Stimulated activated naive CD8-positive, alpha-beta T cell treated with anti-CD3 and anti-CD28 coated beads, Interleukin-15, Interleukin-2, amounts not matched to agents 100 ng/mL and 50 ng/mL, for 24 hours (primary cell): ENCODE measurements around the gene FHOD3.

Experiments
- H3K27ac Mint-ChIP-seq: one replicate; pipeline ENCODE4 v1.8.0; 2021; ENCODE audit warnings: mild to moderate bottlenecking, mixed read lengths
- H3K27me3 Mint-ChIP-seq: one replicate; pipeline ENCODE4 v1.8.0; 2021; ENCODE audit warnings: mixed read lengths
- H3K36me3 Mint-ChIP-seq: one replicate; pipeline ENCODE4 v1.8.0; 2021; ENCODE audit warnings: low read depth, mixed read lengths
- H3K4me1 Mint-ChIP-seq: one replicate; pipeline ENCODE4 v1.8.0; 2021; ENCODE audit warnings: low read depth, mixed read lengths
- H3K4me3 Mint-ChIP-seq: one replicate; pipeline ENCODE4 v1.8.0; 2021; ENCODE audit warnings: mild to moderate bottlenecking, mixed read lengths
- H3K9me3 Mint-ChIP-seq: one replicate; pipeline ENCODE4 v1.8.0; 2021; ENCODE audit warnings: mixed read lengths

Gene FHOD3

DNA sequence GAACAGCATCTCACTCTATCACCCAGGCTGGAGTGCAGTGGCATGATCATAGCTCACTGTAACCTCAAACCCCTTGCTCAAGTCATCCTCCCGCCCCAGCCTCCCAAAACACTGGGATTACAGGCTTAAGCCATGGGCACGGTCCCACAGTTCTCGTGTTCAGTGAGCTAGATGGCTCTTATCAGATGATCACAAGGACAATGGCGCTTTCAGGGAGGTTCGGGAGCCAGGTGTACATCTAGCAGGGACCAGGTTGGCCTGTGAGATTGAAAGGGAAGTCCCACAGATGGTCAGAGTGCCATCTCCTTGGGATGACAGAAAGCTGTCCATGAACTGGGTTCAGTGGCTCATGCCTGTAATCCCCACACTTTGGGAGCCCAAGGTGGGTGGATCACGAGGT is 14.1 kb upstream of the FHOD3 start:
- Mint-ChIP-seq H3K27ac (no peak overlapping the region), H3K9me3 (no peaks in the 10 kb centered on the region), H3K36me3 (no peaks in the 10 kb centered on the region), H3K27me3 (peaks cover 45% of the 10 kb centered on the region), H3K4me3 (no peak overlapping the region), H3K4me1 (no peaks in the 10 kb centered on the region)

DNA sequence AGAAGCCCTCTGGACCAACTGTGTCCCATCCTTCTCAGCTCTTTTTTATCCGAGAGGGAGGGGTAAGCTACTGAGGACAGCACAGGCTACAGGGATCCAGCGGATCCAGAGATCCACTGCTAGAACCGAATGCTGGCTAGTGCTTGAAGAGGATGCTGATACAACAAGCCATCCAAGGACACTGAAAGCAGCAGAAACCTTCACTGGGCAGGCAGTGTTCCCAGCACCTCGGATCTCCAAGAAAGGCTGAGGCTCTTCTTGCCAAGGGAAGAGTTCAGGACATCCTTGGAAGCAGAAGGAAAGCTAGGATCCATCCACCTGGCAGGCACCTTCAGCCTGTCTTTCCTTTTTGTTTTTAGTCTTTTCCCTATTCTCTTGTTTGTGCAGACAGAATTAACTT is 13.2 kb upstream of the FHOD3 start:
- H3K4me3 Mint-ChIP-seq: no peak overlapping the region
- H3K9me3 Mint-ChIP-seq: no peaks in the 10 kb centered on the region
- no peak overlapping the region for H3K27ac Mint-ChIP-seq
- H3K4me1 Mint-ChIP-seq: no peaks in the 10 kb centered on the region
- H3K27me3 Mint-ChIP-seq: peaks cover 48% of the 10 kb centered on the region
- no peaks in the 10 kb centered on the region for H3K36me3 Mint-ChIP-seq

DNA sequence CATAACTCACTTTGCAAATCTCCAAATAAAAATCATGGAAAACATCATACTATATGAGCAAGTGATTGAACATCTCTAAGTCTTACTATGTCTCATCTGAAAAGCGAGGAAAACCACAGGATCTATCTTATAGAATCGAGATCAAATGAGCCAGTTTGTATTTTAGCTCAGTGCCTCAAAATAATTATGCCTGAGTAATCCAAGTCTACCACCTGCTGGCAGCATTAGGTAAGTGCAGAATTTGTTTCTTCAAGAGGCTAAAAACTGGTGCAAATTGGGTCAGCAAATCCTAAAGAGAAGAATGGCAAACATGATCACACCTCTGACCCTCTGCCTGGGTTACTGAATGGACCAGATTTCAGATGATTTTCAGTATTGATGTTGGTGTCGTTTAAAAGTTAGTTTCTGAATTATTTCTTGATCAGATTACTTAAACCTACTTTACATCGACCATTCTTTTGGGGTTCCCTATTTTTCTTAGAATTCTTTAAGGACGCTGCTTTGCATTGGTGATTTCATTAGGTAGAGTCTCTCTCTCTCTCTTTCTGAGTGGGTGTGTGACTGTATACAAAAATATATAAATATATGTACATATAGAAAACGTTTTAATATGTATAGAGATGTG is 12.7 kb upstream of the FHOD3 start:
- no peaks in the 10 kb centered on the region for H3K9me3 Mint-ChIP-seq

DNA sequence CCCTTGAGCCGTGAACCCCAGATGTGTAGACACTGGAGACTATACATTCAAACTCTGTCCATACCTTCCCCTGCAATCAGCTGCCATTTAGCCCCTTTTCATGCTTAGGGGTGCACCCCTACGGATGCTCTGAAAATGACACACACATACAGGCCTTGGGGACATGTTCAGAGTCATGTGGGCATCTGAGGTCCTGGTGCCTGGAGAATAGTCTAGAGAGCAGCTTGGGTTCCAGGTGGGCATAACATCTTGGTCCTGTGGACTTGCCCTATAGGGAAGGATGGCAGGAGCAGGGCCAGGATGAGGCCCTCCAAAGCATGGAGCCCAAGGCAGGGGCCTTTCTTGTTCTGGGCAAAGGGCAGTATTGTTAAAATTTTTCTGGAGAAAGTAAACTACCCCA is 9.9 kb upstream of the FHOD3 start:
- Mint-ChIP-seq H3K27me3 (peaks cover 34% of the 10 kb centered on the region), H3K9me3 (no peaks in the 10 kb centered on the region), H3K4me1 (no peaks in the 10 kb centered on the region), H3K27ac (no peak overlapping the region), H3K4me3 (no peak overlapping the region), H3K36me3 (no peaks in the 10 kb centered on the region)

More for the DNA sequence above, 12.7 kb upstream of the FHOD3 start:
- H3K4me3 Mint-ChIP-seq: no peak overlapping the region
- H3K27ac Mint-ChIP-seq: no peak overlapping the region
- H3K4me1 Mint-ChIP-seq: no peaks in the 10 kb centered on the region
- peaks cover 47% of the 10 kb centered on the region for H3K27me3 Mint-ChIP-seq
- H3K36me3 Mint-ChIP-seq: no peaks in the 10 kb centered on the region

DNA sequence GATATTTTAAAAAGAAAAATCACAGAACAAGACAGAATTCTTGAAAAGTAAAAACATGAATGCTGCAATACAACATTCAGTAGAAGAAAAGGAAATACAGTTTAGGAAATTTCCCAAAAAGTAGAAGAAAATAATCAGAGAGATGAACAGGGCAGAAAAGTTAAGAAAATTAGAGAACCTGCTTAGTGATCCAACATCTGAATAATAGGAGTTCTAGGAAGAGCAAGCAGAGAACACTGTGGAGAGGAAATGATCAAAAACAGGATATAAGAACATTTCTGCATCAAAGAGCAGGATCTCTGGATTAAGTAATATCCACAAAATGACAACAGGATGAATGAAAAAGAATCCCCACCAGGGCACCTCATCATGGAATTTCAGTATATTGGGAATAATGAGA is 8.8 kb upstream of the FHOD3 start:
- no peaks in the 10 kb centered on the region for H3K4me1 Mint-ChIP-seq
- no peaks in the 10 kb centered on the region for H3K9me3 Mint-ChIP-seq
- H3K27me3 Mint-ChIP-seq: peaks cover 30% of the 10 kb centered on the region
- H3K4me3 Mint-ChIP-seq: no peak overlapping the region
- no peaks in the 10 kb centered on the region for H3K36me3 Mint-ChIP-seq
- no peak overlapping the region for H3K27ac Mint-ChIP-seq

DNA sequence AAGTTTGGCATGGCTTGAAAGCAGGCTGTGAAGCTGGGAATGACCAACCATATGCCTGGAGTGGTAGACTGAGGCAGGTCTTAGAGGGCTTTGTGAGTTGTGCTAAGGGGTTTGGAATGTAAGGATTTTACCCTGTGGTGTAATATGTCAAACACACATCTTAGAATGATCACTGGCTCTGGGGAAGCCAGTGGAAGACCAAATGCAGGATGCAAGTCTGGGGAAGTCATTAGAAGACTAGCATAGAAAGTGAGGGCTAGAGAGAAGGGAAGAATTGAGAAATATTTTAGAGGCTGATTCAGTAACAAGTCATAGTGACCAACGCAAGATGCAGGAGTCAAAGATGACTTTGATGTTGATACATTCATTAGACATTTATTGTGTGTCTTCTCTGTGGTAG is 3.5 kb upstream of the FHOD3 start:
- Mint-ChIP-seq H3K27ac (no peak overlapping the region), H3K4me1 (no peaks in the 10 kb centered on the region), H3K27me3 (peaks cover 14% of the 10 kb centered on the region), H3K9me3 (no peaks in the 10 kb centered on the region), H3K36me3 (no peaks in the 10 kb centered on the region), H3K4me3 (no peak overlapping the region)

DNA sequence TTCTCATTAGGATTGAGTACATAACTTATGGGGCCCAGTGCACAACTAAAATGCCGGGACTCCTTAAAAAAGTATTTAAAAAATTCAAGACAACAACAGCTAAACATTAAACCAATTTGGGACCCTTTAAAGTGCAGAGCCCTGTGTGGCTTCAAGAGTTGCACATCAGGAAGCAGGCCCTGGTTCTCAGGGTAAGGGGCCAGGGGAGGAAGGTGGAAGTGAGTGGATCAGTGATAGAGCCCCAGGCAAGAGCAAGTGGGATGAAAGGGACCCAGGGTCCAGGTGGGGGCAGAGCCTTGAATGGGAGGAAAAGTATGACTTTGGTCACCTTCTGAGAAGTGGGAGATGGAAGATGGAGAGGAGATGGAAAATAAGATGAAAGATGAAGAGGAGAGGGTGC is 2.3 kb upstream of the FHOD3 start:
- H3K4me1 Mint-ChIP-seq: no peaks in the 10 kb centered on the region
- no peaks in the 10 kb centered on the region for H3K36me3 Mint-ChIP-seq
- H3K27ac Mint-ChIP-seq: no peak overlapping the region
- H3K9me3 Mint-ChIP-seq: no peaks in the 10 kb centered on the region
- no peak overlapping the region for H3K4me3 Mint-ChIP-seq
- peaks cover 15% of the 10 kb centered on the region for H3K27me3 Mint-ChIP-seq

DNA sequence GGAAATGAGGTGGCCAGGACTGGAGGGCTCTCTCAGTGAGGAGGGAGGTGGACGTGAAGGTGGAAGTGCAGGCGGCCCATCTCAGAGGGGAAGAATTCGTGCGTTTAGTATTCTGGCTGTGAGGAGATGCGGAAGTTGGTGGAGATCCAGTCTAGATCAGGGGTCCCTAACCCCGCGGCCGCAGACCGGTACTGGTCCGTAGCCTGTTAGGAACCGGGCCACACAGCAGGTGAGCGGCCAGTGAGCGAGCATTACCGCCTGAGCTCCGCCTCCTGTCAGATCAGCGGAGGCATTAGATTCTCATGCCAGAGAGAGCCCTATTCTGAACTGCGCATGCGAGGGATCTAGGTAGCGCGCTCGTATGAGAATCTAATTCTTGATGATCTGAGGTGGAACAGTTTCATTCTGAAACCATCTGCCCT is 1.6 kb upstream of the FHOD3 start:
- no peaks in the 10 kb centered on the region for H3K4me1 Mint-ChIP-seq
- peaks cover 20% of the 10 kb centered on the region for H3K27me3 Mint-ChIP-seq
- H3K36me3 Mint-ChIP-seq: no peaks in the 10 kb centered on the region
- H3K9me3 Mint-ChIP-seq: no peaks in the 10 kb centered on the region
- no peak overlapping the region for H3K27ac Mint-ChIP-seq
- H3K4me3 Mint-ChIP-seq: no peak overlapping the region

DNA sequence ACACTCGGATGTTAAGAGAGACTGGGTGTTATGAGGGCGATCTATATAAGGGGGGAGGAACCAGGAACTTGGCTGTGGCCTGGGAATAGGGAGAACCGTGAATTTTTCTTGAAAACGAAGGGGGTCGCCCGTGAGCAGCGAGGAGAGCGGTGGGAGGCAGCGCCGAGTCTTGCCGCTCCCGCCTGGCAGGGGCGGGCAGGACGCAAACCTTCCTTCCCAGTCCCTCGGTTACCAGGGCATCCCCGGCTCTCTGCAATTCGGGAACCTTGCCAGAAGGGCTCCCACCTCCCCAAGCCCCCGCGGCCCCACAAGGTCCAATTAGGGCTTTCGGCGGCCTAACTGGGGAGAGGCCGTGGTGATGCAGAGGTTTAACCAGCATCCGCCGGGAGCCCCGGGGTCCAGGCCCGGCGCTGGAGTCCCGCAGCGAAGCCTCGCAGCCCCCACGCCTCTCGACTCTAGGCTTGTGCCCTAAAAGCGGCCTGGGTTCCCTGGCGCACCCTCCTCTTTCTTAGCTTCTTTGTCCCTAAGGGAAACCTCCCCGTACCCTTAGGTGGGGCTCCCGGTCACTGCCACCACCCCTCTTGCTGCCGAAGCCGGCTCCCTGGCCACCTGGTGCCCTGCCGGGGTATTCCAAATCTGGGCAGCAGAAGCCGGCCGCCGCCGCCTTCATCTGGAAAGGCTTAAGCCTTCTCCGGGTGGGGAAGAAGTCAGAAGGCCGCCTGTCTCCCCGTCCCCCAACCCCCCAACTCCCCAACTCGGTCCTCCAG is 680 bp upstream of the FHOD3 start:
- Mint-ChIP-seq H3K27ac (no peak overlapping the region), H3K27me3 (peaks cover 29% of the 10 kb centered on the region), H3K4me1 (no peaks in the 10 kb centered on the region), H3K36me3 (no peaks in the 10 kb centered on the region), H3K4me3 (peak overlapping the region; percentile 32), H3K9me3 (no peaks in the 10 kb centered on the region)

DNA sequence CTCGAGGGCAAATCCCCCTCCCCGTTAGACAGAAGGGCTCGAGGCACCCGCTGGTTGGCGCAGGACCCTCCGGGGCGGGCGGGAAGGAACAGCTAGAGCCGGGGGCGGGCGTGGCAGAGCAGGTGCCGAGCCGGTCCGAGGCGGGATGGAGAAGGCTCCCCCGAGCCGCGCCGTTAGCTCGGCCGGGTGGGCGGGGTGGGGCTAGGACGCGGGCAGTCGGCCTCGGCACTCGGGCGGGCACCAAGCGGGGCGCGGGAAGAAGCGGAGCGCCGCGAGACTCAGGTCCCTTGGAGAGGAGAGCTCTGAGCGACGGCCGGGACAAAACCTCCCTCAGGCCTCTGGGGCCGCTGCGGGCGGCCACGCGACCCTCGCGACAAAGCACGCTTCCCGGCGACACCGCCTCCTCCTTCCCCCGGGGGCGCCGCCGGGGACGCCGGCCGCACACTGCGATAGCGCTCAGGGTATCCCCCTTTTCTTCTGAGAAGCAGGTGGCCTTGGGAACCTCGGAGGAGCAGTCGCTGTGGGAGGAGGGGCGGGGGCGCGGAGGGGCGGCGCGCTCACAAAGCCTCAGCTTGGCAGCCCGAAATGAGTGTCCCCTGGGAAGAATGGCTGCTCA is 721 bp downstream of the FHOD3 start:
- H3K27me3 Mint-ChIP-seq: peaks cover 40% of the 10 kb centered on the region
- no peaks in the 10 kb centered on the region for H3K9me3 Mint-ChIP-seq
- H3K27ac Mint-ChIP-seq: no peak overlapping the region
- H3K36me3 Mint-ChIP-seq: no peaks in the 10 kb centered on the region
- no peaks in the 10 kb centered on the region for H3K4me1 Mint-ChIP-seq
- H3K4me3 Mint-ChIP-seq: no peak overlapping the region

DNA sequence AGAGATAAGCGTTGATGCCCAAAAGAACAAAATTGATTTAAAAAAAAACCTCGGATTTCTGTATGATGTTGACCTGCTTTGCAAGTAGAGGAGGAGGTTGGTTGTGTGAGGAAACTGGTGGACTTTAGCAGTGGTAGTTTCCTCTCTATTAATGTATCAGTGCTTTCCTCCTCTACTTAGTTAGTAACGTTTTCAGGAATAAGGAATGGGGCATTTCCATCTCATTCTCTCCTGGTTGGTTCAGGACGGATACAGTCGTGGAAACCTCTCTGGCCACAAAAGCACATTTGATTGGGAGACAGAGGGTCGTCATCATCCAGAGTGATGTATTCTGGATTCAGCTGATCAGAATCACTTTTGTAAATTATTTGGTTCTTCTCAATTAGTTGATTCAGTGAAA is 1.5 kb downstream of the FHOD3 start:
- H3K27me3 Mint-ChIP-seq: peaks cover 48% of the 10 kb centered on the region

DNA sequence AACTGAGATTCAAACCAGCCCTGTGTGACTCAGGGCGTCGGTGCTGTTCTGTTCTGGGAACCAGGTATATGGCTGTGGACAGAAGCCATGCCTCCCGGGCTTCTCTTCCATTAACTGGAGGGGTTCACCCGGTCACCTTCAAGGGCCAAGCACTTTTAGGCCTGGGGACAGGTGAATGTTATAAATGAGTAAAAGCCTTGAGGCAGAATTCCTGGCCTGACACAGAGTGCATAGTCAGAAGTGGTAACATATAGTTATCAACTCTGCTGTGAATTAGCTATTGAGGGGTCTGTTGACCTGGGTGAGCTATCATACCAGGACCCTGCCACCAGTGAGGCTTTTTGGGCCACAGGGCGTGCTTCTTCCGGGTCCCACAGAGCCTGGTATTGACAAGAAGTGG is 2.7 kb downstream of the FHOD3 start:
- no peaks in the 10 kb centered on the region for H3K36me3 Mint-ChIP-seq
- H3K4me3 Mint-ChIP-seq: no peak overlapping the region
- no peak overlapping the region for H3K27ac Mint-ChIP-seq
- peaks cover 59% of the 10 kb centered on the region for H3K27me3 Mint-ChIP-seq
- no peaks in the 10 kb centered on the region for H3K4me1 Mint-ChIP-seq
- H3K9me3 Mint-ChIP-seq: no peaks in the 10 kb centered on the region

More for the DNA sequence above, 1.5 kb downstream of the FHOD3 start:
- H3K27ac Mint-ChIP-seq: no peak overlapping the region
- no peaks in the 10 kb centered on the region for H3K9me3 Mint-ChIP-seq
- no peaks in the 10 kb centered on the region for H3K4me1 Mint-ChIP-seq
- peak overlapping the region; percentile 11 for H3K4me3 Mint-ChIP-seq
- no peaks in the 10 kb centered on the region for H3K36me3 Mint-ChIP-seq

DNA sequence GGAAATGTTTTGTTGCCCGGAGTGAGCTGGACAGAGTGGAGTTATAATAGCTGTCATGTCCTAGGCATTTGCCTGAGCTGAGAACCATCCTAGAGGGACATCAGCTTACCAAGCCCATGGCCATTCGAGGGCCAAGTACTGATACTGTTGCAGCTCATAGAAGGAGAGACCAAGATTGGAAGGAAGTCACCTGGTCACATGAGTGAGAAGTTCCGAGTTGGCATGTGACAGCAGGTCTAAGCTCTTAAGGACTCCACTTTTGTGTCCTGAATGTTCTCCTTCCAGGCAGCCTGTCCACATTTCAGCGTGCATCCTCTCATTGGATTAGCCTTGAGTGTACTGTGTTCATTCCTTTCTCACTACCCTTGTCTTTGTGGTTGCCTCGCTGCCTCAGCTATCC is 4.4 kb downstream of the FHOD3 start:
- Mint-ChIP-seq H3K36me3 (no peaks in the 10 kb centered on the region), H3K27me3 (peaks cover 76% of the 10 kb centered on the region), H3K4me1 (no peaks in the 10 kb centered on the region), H3K9me3 (no peaks in the 10 kb centered on the region), H3K27ac (no peak overlapping the region), H3K4me3 (no peak overlapping the region)

DNA sequence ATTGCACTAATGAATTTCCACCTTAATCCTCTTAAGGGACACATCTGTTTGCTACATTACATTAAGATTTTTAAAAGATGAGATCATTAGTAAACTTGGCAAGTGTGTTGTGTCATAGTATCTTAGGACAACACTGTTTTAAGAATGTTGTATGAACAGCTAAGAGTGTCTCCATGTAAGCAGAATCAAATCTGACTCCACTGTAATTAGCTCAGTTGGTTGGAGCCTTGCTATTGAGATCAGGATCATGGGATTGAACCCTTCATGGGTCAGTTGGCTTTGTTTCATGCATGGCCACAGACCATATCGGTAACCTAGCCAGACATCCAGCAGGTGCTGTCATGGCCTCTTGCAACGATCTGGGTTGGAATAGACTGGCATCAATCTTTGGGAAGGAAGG is 5.2 kb downstream of the FHOD3 start:
- Mint-ChIP-seq H3K27ac (no peak overlapping the region), H3K4me3 (no peak overlapping the region), H3K9me3 (no peaks in the 10 kb centered on the region), H3K27me3 (peaks cover 82% of the 10 kb centered on the region), H3K4me1 (no peaks in the 10 kb centered on the region), H3K36me3 (no peaks in the 10 kb centered on the region)

DNA sequence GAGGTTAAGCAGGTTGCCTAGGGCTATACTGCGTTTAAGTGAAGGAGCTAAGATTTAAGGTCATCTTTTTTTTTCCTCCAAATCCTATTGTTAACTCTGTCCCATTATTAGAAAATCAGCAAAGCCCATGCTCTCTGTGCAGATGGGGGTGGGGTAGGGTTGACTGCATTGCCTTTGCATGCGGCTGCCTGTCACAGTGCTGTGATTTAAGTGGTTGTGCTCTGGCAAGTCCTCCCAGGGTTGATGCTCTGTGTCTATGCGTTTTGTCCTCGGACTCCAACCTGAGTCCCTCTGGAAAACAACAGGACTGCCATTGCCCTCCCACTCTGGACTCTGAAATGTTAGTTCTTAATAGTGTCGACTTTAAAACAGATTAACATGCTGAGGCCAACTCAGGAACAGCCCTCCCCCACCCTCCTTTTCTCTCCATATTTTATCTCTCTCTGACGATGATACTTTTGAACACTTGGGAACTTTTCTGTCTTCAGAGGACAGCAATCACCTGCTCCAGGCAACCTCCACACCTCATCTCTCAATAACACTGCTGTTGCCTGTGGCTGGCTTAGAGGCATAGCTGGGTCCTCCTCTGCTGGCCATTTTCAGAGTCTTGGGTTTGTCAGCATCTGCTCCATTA is 5.8 kb downstream of the FHOD3 start:
- no peak overlapping the region for H3K27ac Mint-ChIP-seq
- H3K4me1 Mint-ChIP-seq: no peaks in the 10 kb centered on the region
- no peaks in the 10 kb centered on the region for H3K9me3 Mint-ChIP-seq
- H3K4me3 Mint-ChIP-seq: no peak overlapping the region
- H3K27me3 Mint-ChIP-seq: peaks cover 86% of the 10 kb centered on the region
- H3K36me3 Mint-ChIP-seq: no peaks in the 10 kb centered on the region
